PFSK-1 (cell line): Measurements from ENCODE around the gene BBIP1.

Experiments used
- FOXP2 ChIP-seq: optimal IDR thresholded peaks from 2 replicates; pipeline ENCODE3; 2011; ENCODE audit warnings: borderline replicate concordance, control low read depth, inconsistent platforms; ENCODE audit not compliant: insufficient read depth; ENCODE audit errors: extremely low read length, extremely low read depth
- POLR2AphosphoS5 ChIP-seq: IDR thresholded peaks from 2 replicates; pipeline ENCODE4 v1.6.1; 2012; ENCODE audit warnings: low read depth, mild to moderate bottlenecking, control low read depth, low read length, moderate library complexity

DNA sequence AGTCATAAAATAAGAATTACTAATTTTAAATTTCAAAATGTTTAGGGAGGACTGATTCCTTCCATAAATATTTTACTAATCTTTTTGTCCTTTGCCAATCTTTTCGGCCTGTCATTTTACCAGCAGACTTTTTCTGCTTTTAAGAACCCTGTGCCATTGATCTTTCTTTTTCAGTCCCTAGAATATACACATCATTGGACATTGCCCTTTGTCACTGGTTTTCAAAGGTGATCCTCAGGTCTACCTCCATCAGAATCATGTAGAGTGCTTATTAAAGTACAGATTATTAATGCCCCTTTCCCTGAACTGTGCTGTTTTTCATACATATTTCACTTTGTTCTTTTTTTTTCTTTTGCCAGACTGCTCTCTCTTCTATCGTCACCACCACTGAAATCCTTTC lies 44.2 kb upstream of the BBIP1 start:
- no peak for TF ChIP-seq POLR2AphosphoS5
- TF ChIP-seq FOXP2, result no peak
